Transverse colon (tissue), 4 donors: ENCODE results near the gene BSDC1.

Source experiments
- CTCF ChIP-seq, 5 experiments: fragments of 200-600 bp in 3 of 5; fragments of 450-650 bp in 2 of 5; sonication (generic) in 3 of 5; IDR thresholded peaks; 1 replicate in 2 of 5; 2 replicates in 3 of 5; pipeline ENCODE4 v1.5.1; 2016 to 2017; ENCODE audit warnings: antibody characterized with exemption in 5 of 5, inconsistent platforms in 3 of 5, mild to moderate bottlenecking in 2 of 5, moderate library complexity in 1 of 5
- POLR2AphosphoS5 ChIP-seq, 3 donors: sonication (generic); formaldehyde crosslinking; IDR thresholded peaks; one replicate each; pipeline ENCODE4 v1.6.1; 2016; ENCODE audit warnings: antibody characterized with exemption in 3 of 3

- TF ChIP-seq CTCF (IDR thresholded peaks at IDR 0.05), result no peak
- no peak for TF ChIP-seq POLR2AphosphoS5 (IDR thresholded peaks at IDR 0.05)
Measured at GRCh38 chr1:32346532-32347157, 47.6 kb downstream of the BSDC1 start.
